ENCODE data around the gene NSG2. TPM values are rescaled to one million over a fixed set of nuclear protein-coding genes. Genes with fewer than 3 reads are reported as not detected.

The NSG2 gene
- total RNA-seq, 2 donors from 2014 or later: 0.27 to 2.5 TPM

GRCh38 chr5:174149989-174150388 is 104.5 kb downstream of the NSG2 start:
- no peak overlapping the region for H3K27ac ChIP-seq
- H3K4me3 ChIP-seq: no peak overlapping the region
- no peaks in the 10 kb centered on the region for H3K9me3 ChIP-seq
- H3K4me1 ChIP-seq: no peaks in the 10 kb centered on the region
- DNase-seq: no peak
- H3K36me3 ChIP-seq: no peaks in the 10 kb centered on the region
- H3K9ac ChIP-seq (ENCODE audit: low read depth in 2 of 2, low read length in 2 of 2): no peak overlapping the region
- no peak for TF ChIP-seq CTCF (IDR thresholded peaks at IDR 0.05)
- intact Hi-C loops (cut with DNase I): no loop called here
- H3K27me3 ChIP-seq: no peaks in the 10 kb centered on the region

- no peak overlapping the region for H3K4me3 ChIP-seq
- no peak overlapping the region for H3K27ac ChIP-seq
- no peaks in the 10 kb centered on the region for H3K36me3 ChIP-seq
- DNase-seq: no peak
- H3K9ac ChIP-seq (ENCODE audit: low read depth in 2 of 2, low read length in 2 of 2): no peak overlapping the region
- intact Hi-C loops (cut with DNase I): no loop called here
- H3K9me3 ChIP-seq: no peaks in the 10 kb centered on the region
- no peaks in the 10 kb centered on the region for H3K27me3 ChIP-seq
- no peaks in the 10 kb centered on the region for H3K4me1 ChIP-seq
- TF ChIP-seq CTCF (IDR thresholded peaks at IDR 0.05): no peak
Measured at GRCh38 chr5:174151599-174152181, 106.2 kb downstream of the NSG2 start.

GRCh38 chr5:174154559-174154958 is 109.1 kb downstream of the NSG2 start:
- H3K4me1 ChIP-seq: no peaks in the 10 kb centered on the region
- intact Hi-C loops (cut with DNase I): no loop called here
- H3K27me3 ChIP-seq: no peaks in the 10 kb centered on the region
- TF ChIP-seq CTCF (IDR thresholded peaks at IDR 0.05): no peak
- H3K4me3 ChIP-seq: no peak overlapping the region
- H3K27ac ChIP-seq: no peak overlapping the region
- DNase-seq: no peak
- no peak overlapping the region for H3K9ac ChIP-seq (ENCODE audit: low read depth in 2 of 2, low read length in 2 of 2)
- no peaks in the 10 kb centered on the region for H3K36me3 ChIP-seq
- H3K9me3 ChIP-seq: no peaks in the 10 kb centered on the region

GRCh38 chr5:174155281-174155680 is 109.8 kb downstream of the NSG2 start:
- no peak overlapping the region for H3K27ac ChIP-seq
- intact Hi-C loops (cut with DNase I): no loop called here

GRCh38 chr5:174155706-174156105 is 110.2 kb downstream of the NSG2 start:
- no peak for DNase-seq
- no peaks in the 10 kb centered on the region for H3K36me3 ChIP-seq
- H3K4me3 ChIP-seq: no peak overlapping the region
- no peaks in the 10 kb centered on the region for H3K27me3 ChIP-seq
- TF ChIP-seq CTCF (IDR thresholded peaks at IDR 0.05): no peak
- H3K27ac ChIP-seq: no peak overlapping the region
- H3K9ac ChIP-seq (ENCODE audit: low read depth in 2 of 2, low read length in 2 of 2): no peak overlapping the region
- H3K9me3 ChIP-seq: no peaks in the 10 kb centered on the region
- intact Hi-C loops (cut with DNase I): no loop called here
- no peaks in the 10 kb centered on the region for H3K4me1 ChIP-seq

More at GRCh38 chr5:174155281-174155680, 109.8 kb downstream of the NSG2 start:
- Histone ChIP-seq H3K4me3 (no peak overlapping the region), H3K27me3 (no peaks in the 10 kb centered on the region), H3K9ac (ENCODE audit: low read depth in 2 of 2, low read length in 2 of 2) (no peak overlapping the region), H3K9me3 (no peaks in the 10 kb centered on the region), H3K36me3 (no peaks in the 10 kb centered on the region), H3K4me1 (no peaks in the 10 kb centered on the region)
- no peak for DNase-seq
- TF ChIP-seq CTCF (IDR thresholded peaks at IDR 0.05): no peak
